A549 (cell line): ENCODE data around the gene FRMD1. TPM values are rescaled to one million over a fixed set of nuclear protein-coding genes. Genes with fewer than 3 reads are reported as not detected.

Source experiments
- ATAC-seq, 2 experiments: fragments of 200-7000 bp in 1 of 2; fragments of >200 bp in 1 of 2; cut with Nextera tagmentation in 1 of 2; cut with Tn5 transposase in 1 of 2; 3 replicates each; pipeline versions ENCODE4 v1.8.0 to v1.9.1; 2018 to 2020; ENCODE audit warnings: mild to moderate bottlenecking in 1 of 2, moderate library complexity in 1 of 2
- CTCF ChIA-PET: fragments of 300-600 bp; sonication (Branson Sonifier 250); formaldehyde crosslinking; extraction: SDS; loops from one replicate; lab custom pipeline; 2021; ENCODE audit warnings: antibody characterized with exemption, inconsistent platforms; lab: Yijun Ruan, JAX
- POLR2A ChIA-PET: fragments of 350-600 bp; formaldehyde crosslinking; extraction: SDS; loops from one replicate; lab custom pipeline; 2021; ENCODE audit warnings: antibody characterized with exemption, inconsistent platforms; lab: Yijun Ruan, JAX
- DNase-seq, 2 experiments: peaks; one replicate each; pipeline versions ENCODE4 v3.0.0 to v3.0.0-alpha.2; 2011 to 2016; ENCODE audit warnings: low read depth in 1 of 2, low spot score in 1 of 2
- FAIRE-seq: peaks from 2 replicates; lab custom pipeline; 2011; peaks lifted over from hg19 to GRCh38; lab: Jason Lieb, UNC
- H3K27ac ChIP-seq, 2 experiments: fragments of >200 bp; sonication (Bioruptor Twin); formaldehyde crosslinking; 3 replicates each; pipeline ENCODE4 v1.5.1; 2016 to 2017
- H3K4me1 ChIP-seq: fragments of >200 bp; sonication (Bioruptor Twin); formaldehyde crosslinking; 3 replicates; pipeline ENCODE4 v1.6.1; 2016
- H3K4me2 ChIP-seq: fragments of >200 bp; sonication (Bioruptor Twin); formaldehyde crosslinking; 3 replicates; pipeline ENCODE4 v1.6.1; 2016
- H3K4me3 ChIP-seq: fragments of >200 bp; sonication (Bioruptor Twin); formaldehyde crosslinking; 3 replicates; pipeline ENCODE4 v1.5.1; 2016
- H3K9me3 ChIP-seq: fragments of >200 bp; sonication (Bioruptor Twin); formaldehyde crosslinking; 3 replicates; pipeline ENCODE4 v1.6.1; 2016
- BCL3 ChIP-seq: fragments of >200 bp; sonication (Bioruptor Twin); formaldehyde crosslinking; IDR thresholded peaks from 3 replicates; pipeline ENCODE4 v1.6.1; 2016
- BHLHE40 ChIP-seq: IDR thresholded peaks from 2 replicates; pipeline ENCODE4 v1.6.1; 2012; ENCODE audit warnings: low read depth, low read length, inconsistent platforms
- CBX2 ChIP-seq: fragments of 200-600 bp; sonication (generic); IDR thresholded peaks from 2 replicates; pipeline ENCODE4 v1.6.1; 2016; ENCODE audit warnings: low read depth, mild to moderate bottlenecking, borderline replicate concordance
- EHF ChIP-seq: fragments of 250-450 bp; sonication (Bioruptor Pico); IDR thresholded peaks from 2 replicates; pipeline ENCODE4 v1.5.0; 2020; ENCODE audit warnings: mild to moderate bottlenecking
- ELK1 ChIP-seq: fragments of 150-350 bp; IDR thresholded peaks from 2 replicates; pipeline ENCODE4 v1.6.1; 2014; ENCODE audit warnings: low read depth, mild to moderate bottlenecking, low read length
- EP300 ChIP-seq, 2 experiments: fragments of >200 bp; sonication (Bioruptor Twin); formaldehyde crosslinking; IDR thresholded peaks; 2 replicates in 1 of 2; 3 replicates in 1 of 2; pipeline ENCODE4 v1.6.1; 2016 to 2017
- FOXS1 ChIP-seq: fragments of 250-450 bp; sonication (Bioruptor Pico); IDR thresholded peaks from 2 replicates; pipeline ENCODE4 v1.5.0; 2020; ENCODE audit warnings: mild to moderate bottlenecking, moderate library complexity
- GATA3 ChIP-seq: IDR thresholded peaks from 2 replicates; pipeline ENCODE4 v1.6.1; 2012; ENCODE audit warnings: borderline replicate concordance
- HEYL ChIP-seq: fragments of 250-450 bp; sonication (Bioruptor Pico); IDR thresholded peaks from 2 replicates; pipeline ENCODE4 v1.8.0; 2021; ENCODE audit warnings: mild to moderate bottlenecking, moderate library complexity
- JUNB ChIP-seq: fragments of >200 bp; sonication (Bioruptor Twin); formaldehyde crosslinking; IDR thresholded peaks from 2 replicates; pipeline ENCODE4 v1.6.1; 2016
- KDM1A ChIP-seq: fragments of 200-600 bp; sonication (generic); IDR thresholded peaks from 2 replicates; pipeline ENCODE4 v1.6.1; 2016; ENCODE audit warnings: low read depth, mild to moderate bottlenecking
- POLR2A ChIP-seq: IDR thresholded peaks from 2 replicates; pipeline ENCODE4 v1.6.1; 2012; ENCODE audit warnings: mild to moderate bottlenecking, low read length
- POLR2AphosphoS2 ChIP-seq: conservative IDR thresholded peaks from 2 replicates; pipeline ENCODE4 v1.6.1; 2012; ENCODE audit warnings: low read length, improper control_type of control experiment, inconsistent platforms
- RAD21 ChIP-seq, 2 experiments: fragments of >200 bp in 1 of 2; sonication (Bioruptor Twin) in 1 of 2; formaldehyde crosslinking in 1 of 2; IDR thresholded peaks in 1 of 2; conservative IDR thresholded peaks in 1 of 2; 2 replicates in 1 of 2; 3 replicates in 1 of 2; pipeline ENCODE4 v1.6.1; 2012 to 2018; ENCODE audit warnings: inconsistent platforms in 1 of 2
- RCOR1 ChIP-seq: fragments of 150-350 bp; IDR thresholded peaks from 2 replicates; pipeline ENCODE4 v1.6.1; 2014; ENCODE audit warnings: antibody characterized with exemption, low read length, low read depth
- RNF2 ChIP-seq: fragments of 200-600 bp; sonication (generic); IDR thresholded peaks from 2 replicates; pipeline ENCODE4 v1.6.1; 2016; ENCODE audit warnings: low read depth, mild to moderate bottlenecking, antibody characterized with exemption, moderate library complexity, borderline replicate concordance
- TFCP2L1 ChIP-seq: fragments of 250-450 bp; sonication (Bioruptor Pico); IDR thresholded peaks from 2 replicates; pipeline ENCODE4 v1.5.0; 2021; ENCODE audit warnings: mild to moderate bottlenecking
- ZFP36 ChIP-seq: fragments of 450-650 bp; IDR thresholded peaks from 2 replicates; pipeline ENCODE4 v1.6.1; 2014; ENCODE audit warnings: borderline replicate concordance; ENCODE audit not compliant: partially characterized antibody
- ZSCAN20 ChIP-seq: fragments of 250-450 bp; sonication (Bioruptor Pico); IDR thresholded peaks from 2 replicates; pipeline ENCODE4 v1.8.0; 2022; ENCODE audit warnings: mild to moderate bottlenecking, moderate library complexity
- WGBS: methylation state at CpG from one replicate; pipeline ENCODE4 v1.1.6; 2017; ENCODE audit errors: missing lambda C conversion rate; 5-methylcytosine and 5-hydroxymethylcytosine counted together
- polyA plus RNA-seq, 4 experiments: library from polyadenylated mRNA; depleted of rRNA in 3 of 4; stranded (reverse); fragments of >200 nt; fragmentation: RNase III in 1 of 4; extraction: RNeasy Plus Mini Kit Qiagen cat#74134 plus additional on column Dnase treatment in 1 of 4; gene quantifications; 2 replicates in 3 of 4; 3 replicates in 1 of 4; pipeline ENCODE4 v1.2.3, GENCODE V29; 2011 to 2017
- TF ChIP-seq, protein P1 (sequence below): IDR thresholded peaks from 2 replicates; pipeline ENCODE4 v1.6.1; 2012
- TF ChIP-seq, protein P2 (sequence below): IDR thresholded peaks from 2 replicates; pipeline ENCODE4 v1.6.1; 2012
- TF ChIP-seq, protein P3 (sequence below): fragments of 450-650 bp; IDR thresholded peaks from 2 replicates; pipeline ENCODE4 v1.6.1; 2014; ENCODE audit warnings: antibody characterized with exemption
- TF ChIP-seq, protein P4 (sequence below): fragments of >200 bp; sonication (Bioruptor Twin); formaldehyde crosslinking; IDR thresholded peaks from 2 replicates; pipeline ENCODE4 v1.6.1; 2016

The FRMD1 gene
- polyA plus RNA-seq, 2 of the 4 experiments (the other 2 are of a cell fraction): not detected

- CTCF ChIA-PET: interaction anchor here (1.0 kb wide), 1 partner anchor 35 kb away, joined by 3 read pairs; no protein-coding TSS in a partner anchor
- Histone ChIP-seq H3K27ac (no peak overlapping the region), H3K4me2 (no peak overlapping the region), H3K4me1 (peaks cover 4% of the 10 kb centered on the region; the same call in 1 of the 3 replicates), H3K4me3 (no peak overlapping the region), H3K9me3 (no peaks in the 10 kb centered on the region)
- WGBS: 97% methylated on average over 12 of the region's 12 CpGs
- ATAC-seq (no peak), DNase-seq (no peak), FAIRE-seq (no peak)
- TF ChIP-seq FOXS1 (CRISPR knock-in tag) (no peak), EHF (CRISPR knock-in tag) (no peak), GATA3 (no peak), RNF2 (no peak), RCOR1 (no peak), JUNB (no peak), BHLHE40 (no peak), CBX2 (no peak), RAD21 (conservative IDR thresholded peaks at IDR 0.05 in 1 of 2, IDR thresholded peaks at IDR 0.05 in 1 of 2) (no peak)
- TF ChIP-seq, protein P1, sequence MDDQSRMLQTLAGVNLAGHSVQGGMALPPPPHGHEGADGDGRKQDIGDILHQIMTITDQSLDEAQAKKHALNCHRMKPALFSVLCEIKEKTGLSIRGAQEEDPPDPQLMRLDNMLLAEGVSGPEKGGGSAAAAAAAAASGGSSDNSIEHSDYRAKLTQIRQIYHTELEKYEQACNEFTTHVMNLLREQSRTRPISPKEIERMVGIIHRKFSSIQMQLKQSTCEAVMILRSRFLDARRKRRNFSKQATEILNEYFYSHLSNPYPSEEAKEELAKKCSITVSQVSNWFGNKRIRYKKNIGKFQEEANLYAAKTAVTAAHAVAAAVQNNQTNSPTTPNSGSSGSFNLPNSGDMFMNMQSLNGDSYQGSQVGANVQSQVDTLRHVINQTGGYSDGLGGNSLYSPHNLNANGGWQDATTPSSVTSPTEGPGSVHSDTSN: no peak
- POLR2A ChIA-PET: no interaction called here
Observed at GRCh38 chr6:168033791-168034190, 45.2 kb downstream of the FRMD1 start.

DNA sequence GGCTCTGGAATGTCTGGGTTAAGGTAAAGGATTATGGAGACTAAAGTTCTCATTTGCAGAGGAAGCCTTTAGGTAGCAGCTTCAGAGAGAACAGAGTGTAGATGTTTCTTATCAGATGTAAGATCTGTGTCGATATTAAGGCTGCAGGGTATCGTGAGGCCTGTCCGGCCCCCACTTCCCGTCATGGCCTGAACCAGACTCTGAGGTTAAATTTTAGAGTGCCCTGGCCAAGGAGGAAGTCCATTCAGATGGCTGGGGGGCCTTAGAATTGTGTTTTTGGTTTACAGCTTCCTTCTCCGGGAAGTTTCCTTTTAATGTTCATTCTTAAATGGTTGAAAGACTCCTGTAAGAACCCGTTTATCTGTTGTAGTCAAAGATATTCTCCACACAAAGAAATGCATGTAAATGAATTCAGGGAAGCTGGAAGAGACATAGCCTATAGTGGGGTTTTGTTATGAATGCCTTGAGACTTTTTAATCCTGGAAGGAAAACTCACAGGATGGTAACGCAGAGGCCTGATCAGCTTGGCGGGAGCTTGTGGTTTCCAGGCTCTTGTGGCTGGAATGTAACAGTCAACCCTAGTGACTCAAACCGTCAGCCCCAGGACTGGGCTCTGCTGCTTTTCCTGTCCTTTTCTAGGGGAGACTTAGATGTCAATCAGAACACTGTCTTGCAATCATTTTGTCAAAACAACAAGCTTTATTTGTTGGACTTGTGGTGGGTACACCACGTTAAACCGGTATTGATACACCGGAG is 46.8 kb downstream of the FRMD1 start:
- ChIA-PET CTCF (interaction anchor here (1.1 kb wide), 1 partner anchor 124 kb away, joined by 3 read pairs; no protein-coding TSS in a partner anchor), POLR2A (no interaction called here)
- no peak overlapping the region for H3K4me2 ChIP-seq
- H3K4me3 ChIP-seq: no peak overlapping the region
- FAIRE-seq (no peak), DNase-seq (no peak), ATAC-seq (no peak)
- H3K27ac ChIP-seq: no peak overlapping the region
- no peaks in the 10 kb centered on the region for H3K9me3 ChIP-seq
- H3K4me1 ChIP-seq: peaks cover 4% of the 10 kb centered on the region; the same call in 1 of the 3 replicates
- 87% methylated on average over 12 of the region's 12 CpGs for WGBS
- no peak for TF ChIP-seq KDM1A
- TF ChIP-seq EHF (CRISPR knock-in tag): no peak
- TF ChIP-seq, protein P2, sequence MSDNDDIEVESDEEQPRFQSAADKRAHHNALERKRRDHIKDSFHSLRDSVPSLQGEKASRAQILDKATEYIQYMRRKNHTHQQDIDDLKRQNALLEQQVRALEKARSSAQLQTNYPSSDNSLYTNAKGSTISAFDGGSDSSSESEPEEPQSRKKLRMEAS: no peak
- TF ChIP-seq, protein P3, sequence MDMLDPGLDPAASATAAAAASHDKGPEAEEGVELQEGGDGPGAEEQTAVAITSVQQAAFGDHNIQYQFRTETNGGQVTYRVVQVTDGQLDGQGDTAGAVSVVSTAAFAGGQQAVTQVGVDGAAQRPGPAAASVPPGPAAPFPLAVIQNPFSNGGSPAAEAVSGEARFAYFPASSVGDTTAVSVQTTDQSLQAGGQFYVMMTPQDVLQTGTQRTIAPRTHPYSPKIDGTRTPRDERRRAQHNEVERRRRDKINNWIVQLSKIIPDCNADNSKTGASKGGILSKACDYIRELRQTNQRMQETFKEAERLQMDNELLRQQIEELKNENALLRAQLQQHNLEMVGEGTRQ: no peak
- TF ChIP-seq POLR2A: no peak
- TF ChIP-seq ELK1: no peak
- TF ChIP-seq ZFP36: no peak

DNA sequence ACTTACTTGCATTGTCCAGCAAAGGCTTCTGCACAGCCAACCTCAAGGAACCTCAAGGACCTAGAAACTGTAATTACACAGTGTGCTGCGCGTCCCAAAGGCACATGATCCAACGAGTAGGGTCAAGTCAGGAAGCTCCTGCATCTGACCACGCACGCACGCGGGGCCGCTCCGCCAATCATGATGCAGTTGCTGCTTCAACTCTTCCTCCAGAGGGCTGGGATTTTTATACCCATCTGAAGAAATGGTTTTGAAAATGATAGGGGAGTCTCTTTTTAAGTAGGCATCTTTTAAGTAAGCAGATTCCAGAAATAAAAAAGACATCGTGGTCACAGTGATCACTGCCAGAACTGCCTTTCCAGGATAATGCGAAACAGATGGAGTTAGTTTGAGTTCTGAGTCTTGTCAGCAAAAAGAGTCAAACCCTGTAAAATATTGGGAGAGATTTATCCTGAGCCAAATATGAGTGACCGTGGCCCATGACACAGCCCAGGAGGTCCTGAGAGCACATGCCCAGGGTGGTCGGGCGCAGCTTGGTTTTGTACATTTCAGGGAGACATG is 47.5 kb downstream of the FRMD1 start:
- FAIRE-seq: no peak
- Histone ChIP-seq H3K9me3 (no peaks in the 10 kb centered on the region), H3K27ac (no peak overlapping the region), H3K4me3 (no peak overlapping the region), H3K4me2 (no peak overlapping the region), H3K4me1 (peaks cover 4% of the 10 kb centered on the region; the same call in 1 of the 3 replicates)
- 80% methylated on average over 9 of the region's 14 CpGs for WGBS
- POLR2A ChIA-PET: no interaction called here
- ATAC-seq: no peak
- CTCF ChIA-PET: no interaction called here
- TF ChIP-seq TFCP2L1 (CRISPR knock-in tag): no peak
- no peak for TF ChIP-seq ZFP36
- no peak for TF ChIP-seq EP300 (IDR thresholded peaks at IDR 0.05)
- TF ChIP-seq POLR2AphosphoS2: no peak
- TF ChIP-seq ZSCAN20 (CRISPR knock-in tag): no peak
- TF ChIP-seq BHLHE40: no peak
- TF ChIP-seq KDM1A: no peak
- no peak for TF ChIP-seq HEYL
- TF ChIP-seq BCL3: no peak
- no peak for TF ChIP-seq EHF (CRISPR knock-in tag)
- TF ChIP-seq, protein P4, sequence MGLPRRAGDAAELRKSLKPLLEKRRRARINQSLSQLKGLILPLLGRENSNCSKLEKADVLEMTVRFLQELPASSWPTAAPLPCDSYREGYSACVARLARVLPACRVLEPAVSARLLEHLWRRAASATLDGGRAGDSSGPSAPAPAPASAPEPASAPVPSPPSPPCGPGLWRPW: no peak
- TF ChIP-seq RAD21 (conservative IDR thresholded peaks at IDR 0.05 in 1 of 2, IDR thresholded peaks at IDR 0.05 in 1 of 2): no peak
- DNase-seq: no peak
